Coronary artery (tissue), 2 donors: ENCODE measurements around the gene CXXC5.
"Not testable (repeated sequence)": the region's sequence is repeated elsewhere in the genome, so short reads cannot be mapped to it uniquely, and the experiment has no call there.

Source experiments
- DNase-seq: peaks from one replicate; pipeline ENCODE4 v3.0.0-alpha.2; 2017; ENCODE audit warnings: low spot score
- H3K27ac ChIP-seq, 2 donors: fragments of 200-600 bp; sonication (generic); one replicate each; pipeline ENCODE4 v1.5.1; 2016 to 2019
- H3K4me3 ChIP-seq: fragments of 200-600 bp; sonication (generic); 2 replicates; pipeline ENCODE4 v1.5.1; 2016; ENCODE audit warnings: mild to moderate bottlenecking, moderate library complexity
- CTCF ChIP-seq: fragments of 200-600 bp; sonication (generic); IDR thresholded peaks from one replicate; pipeline ENCODE4 v1.5.1; 2019; ENCODE audit warnings: antibody characterized with exemption

Gene CXXC5

GRCh38 chr5:139723986-139724587 lies 75.9 kb downstream of the CXXC5 start:
- DNase-seq = no peak
- Histone ChIP-seq H3K27ac (peak overlapping the region in 1 of 2 donors; percentile 78), H3K4me3 (no peak overlapping the region)
- TF ChIP-seq CTCF = no peak

GRCh38 chr5:139725073-139725830 lies 77.1 kb downstream of the CXXC5 start:
- peak overlapping the region; percentile 11 to 78 for H3K27ac ChIP-seq
- peak; percentile 85 for DNase-seq
- TF ChIP-seq CTCF = no peak
- peak overlapping the region; percentile 28 for H3K4me3 ChIP-seq

DNA sequence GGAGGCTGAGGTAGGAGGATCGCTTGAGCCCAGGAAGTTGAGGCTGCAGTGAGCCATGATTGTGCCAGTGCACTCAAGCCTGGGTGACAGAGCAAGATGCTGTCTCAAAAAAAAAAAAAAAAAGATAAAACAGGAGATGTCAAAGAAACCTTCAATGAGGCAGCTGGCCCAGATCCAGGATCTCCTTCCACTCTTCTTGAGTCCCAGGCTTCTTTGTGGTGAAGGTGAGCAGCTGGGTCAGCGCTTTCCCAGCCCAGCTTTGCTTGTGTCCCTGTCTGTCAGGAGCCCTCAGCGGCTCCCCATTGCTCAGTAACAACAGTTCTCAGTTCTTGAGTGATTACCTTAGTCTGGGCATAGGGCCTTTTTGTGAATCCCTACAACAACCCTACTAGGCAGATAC lies 78.1 kb downstream of the CXXC5 start:
- Histone ChIP-seq H3K27ac (no peak overlapping the region), H3K4me3 (no peak overlapping the region)
- TF ChIP-seq CTCF = no peak
- DNase-seq = no peak

- DNase-seq, H3K27ac ChIP-seq, H3K4me3 ChIP-seq: not testable (repeated sequence)
Observed at GRCh38 chr5:139727615-139728014, 79.5 kb downstream of the CXXC5 start.

DNA sequence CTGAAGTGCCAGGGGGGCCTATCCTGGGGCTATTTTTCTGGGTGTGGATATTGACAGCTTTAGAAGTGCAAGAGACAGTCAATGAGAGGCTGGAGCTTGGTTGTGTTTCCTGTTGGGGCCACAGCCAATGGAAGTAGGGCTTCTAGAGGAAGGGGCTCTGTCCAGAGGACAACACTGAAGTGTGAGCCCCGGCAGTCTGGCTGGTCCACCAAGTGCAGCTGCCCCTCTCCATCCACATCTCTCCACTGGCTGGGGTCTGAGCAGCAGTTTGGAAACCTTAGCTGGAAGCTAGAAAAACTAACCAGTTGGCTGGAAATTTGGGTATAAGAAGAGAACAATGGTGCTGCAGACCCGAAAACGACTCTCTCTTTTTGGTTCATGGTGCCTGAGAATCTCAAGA lies 83.1 kb downstream of the CXXC5 start:
- no peak for DNase-seq
- no peak for TF ChIP-seq CTCF
- Histone ChIP-seq H3K4me3 (no peak overlapping the region), H3K27ac (no peak overlapping the region)

- no peak for DNase-seq
- Histone ChIP-seq H3K27ac (no peak overlapping the region), H3K4me3 (no peak overlapping the region)
- TF ChIP-seq CTCF = no peak
Observed at GRCh38 chr5:139732019-139732418, 83.9 kb downstream of the CXXC5 start.

GRCh38 chr5:139733010-139733688 lies 85.0 kb downstream of the CXXC5 start:
- Histone ChIP-seq H3K27ac (peak overlapping the region in 1 of 2 donors; percentile 26), H3K4me3 (no peak overlapping the region)
- TF ChIP-seq CTCF = no peak
- DNase-seq = no peak
